GM21528 (cell line): ENCODE measurements around the gene COPG1.
"Not testable (repeated sequence)": the region's sequence is repeated elsewhere in the genome, so short reads cannot be mapped to it uniquely, and the experiment has no call there.

Experiments used
- ATAC-seq: cut with Tn5 transposase; IDR thresholded peaks from one replicate; pipeline ENCODE4 v1.9.1; 2021; ENCODE audit warnings: mild to moderate bottlenecking, moderate library complexity; ENCODE audit not compliant: unreplicated experiment, low FRiP score

The COPG1 gene, protein sequence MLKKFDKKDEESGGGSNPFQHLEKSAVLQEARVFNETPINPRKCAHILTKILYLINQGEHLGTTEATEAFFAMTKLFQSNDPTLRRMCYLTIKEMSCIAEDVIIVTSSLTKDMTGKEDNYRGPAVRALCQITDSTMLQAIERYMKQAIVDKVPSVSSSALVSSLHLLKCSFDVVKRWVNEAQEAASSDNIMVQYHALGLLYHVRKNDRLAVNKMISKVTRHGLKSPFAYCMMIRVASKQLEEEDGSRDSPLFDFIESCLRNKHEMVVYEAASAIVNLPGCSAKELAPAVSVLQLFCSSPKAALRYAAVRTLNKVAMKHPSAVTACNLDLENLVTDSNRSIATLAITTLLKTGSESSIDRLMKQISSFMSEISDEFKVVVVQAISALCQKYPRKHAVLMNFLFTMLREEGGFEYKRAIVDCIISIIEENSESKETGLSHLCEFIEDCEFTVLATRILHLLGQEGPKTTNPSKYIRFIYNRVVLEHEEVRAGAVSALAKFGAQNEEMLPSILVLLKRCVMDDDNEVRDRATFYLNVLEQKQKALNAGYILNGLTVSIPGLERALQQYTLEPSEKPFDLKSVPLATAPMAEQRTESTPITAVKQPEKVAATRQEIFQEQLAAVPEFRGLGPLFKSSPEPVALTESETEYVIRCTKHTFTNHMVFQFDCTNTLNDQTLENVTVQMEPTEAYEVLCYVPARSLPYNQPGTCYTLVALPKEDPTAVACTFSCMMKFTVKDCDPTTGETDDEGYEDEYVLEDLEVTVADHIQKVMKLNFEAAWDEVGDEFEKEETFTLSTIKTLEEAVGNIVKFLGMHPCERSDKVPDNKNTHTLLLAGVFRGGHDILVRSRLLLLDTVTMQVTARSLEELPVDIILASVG

GRCh38 chr3:129249284-129250065 is at the start of gene COPG1:
TSS of gene COPG1 (plus strand) at chr3:129249606. CDS start at chr3:129249710, 104 bp downstream.
- no peak for ATAC-seq

- no peak for ATAC-seq
These were observed 44.9 kb upstream of the COPG1 start for GRCh38 chr3:129204473-129204872.

- ATAC-seq, result no peak
These were observed 44.1 kb upstream of the COPG1 start for GRCh38 chr3:129205109-129205832.

DNA sequence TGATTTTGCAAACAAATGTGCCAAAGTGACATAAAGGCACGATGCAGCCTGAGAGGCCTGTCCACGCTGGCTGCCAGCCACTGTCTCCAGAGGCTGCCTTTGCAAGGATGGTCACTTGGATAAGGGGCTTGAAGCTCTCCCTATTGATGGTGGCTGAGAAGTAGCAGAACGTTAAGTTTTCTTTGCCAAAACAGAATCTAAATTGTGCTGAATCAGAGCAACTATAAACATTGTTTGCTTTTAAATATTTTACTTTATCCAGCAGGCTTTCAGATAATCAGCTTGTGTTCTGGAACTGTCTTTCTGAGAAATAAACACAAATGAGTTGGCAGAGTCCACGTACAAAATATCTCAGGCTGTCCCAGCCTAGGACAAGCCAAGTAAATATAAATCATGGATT is 41.9 kb upstream of the COPG1 start:
- no peak for ATAC-seq

- no peak for ATAC-seq
These were observed 38.1 kb upstream of the COPG1 start for GRCh38 chr3:129211345-129211744.

DNA sequence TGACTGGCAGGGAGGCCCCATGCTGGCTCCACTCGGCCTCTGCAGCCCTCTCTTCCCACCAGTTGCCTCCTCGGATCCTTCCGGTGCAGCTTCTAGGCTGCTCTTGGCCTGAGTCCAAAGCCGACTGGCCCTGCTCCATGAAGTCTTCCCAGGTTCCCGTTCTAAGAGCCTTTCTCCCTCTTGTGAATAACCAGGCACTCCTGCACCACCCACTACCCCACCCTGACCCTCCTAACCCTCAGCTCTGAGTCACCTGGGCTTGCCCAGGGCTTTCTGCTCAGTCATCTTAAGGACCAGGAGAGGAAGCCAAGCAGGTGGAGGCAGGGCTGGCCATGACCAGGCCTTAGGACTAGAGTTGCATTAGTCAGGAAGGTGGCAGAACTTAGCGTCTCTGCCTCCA is 37.6 kb upstream of the COPG1 start:
- no peak for ATAC-seq

DNA sequence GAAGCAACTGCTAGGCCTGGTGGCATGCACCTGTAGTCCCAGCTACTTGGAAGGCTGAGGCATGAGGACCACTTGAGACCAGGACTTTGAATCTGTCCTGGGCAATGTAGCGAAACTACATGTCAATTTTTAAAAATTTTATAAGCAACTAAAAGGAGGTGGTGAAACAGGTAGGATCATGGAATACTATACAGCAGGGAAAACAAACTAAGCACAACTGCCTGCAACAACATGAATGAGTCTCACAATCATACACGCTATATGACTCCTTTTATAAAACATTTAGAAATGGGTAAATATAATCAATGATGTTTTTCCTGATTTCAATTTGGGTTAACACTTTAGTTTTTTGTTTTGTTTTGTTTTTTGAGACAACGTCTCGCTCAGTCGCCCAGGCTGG is 36.2 kb upstream of the COPG1 start:
- no peak for ATAC-seq

DNA sequence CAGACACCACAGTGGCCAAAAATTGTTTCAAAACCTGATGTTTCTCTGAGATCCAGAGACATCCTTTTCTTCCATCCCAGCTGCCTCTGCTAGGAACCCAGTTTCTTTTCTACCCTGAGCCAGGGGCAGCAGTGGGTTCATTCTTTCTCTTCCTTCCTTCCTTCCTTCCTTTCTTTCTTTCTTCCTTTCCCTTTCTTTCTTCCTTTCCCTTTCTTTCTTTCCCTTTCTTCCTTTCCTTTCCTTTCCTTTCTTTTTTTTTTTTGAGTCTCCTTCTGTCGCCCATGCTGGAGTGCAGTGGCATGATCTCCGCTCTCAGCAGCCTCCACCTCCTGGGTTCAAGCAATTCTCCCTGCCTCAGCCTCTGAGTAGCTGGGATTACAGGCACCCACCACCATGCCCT is 30.7 kb upstream of the COPG1 start:
- no peak for ATAC-seq

DNA sequence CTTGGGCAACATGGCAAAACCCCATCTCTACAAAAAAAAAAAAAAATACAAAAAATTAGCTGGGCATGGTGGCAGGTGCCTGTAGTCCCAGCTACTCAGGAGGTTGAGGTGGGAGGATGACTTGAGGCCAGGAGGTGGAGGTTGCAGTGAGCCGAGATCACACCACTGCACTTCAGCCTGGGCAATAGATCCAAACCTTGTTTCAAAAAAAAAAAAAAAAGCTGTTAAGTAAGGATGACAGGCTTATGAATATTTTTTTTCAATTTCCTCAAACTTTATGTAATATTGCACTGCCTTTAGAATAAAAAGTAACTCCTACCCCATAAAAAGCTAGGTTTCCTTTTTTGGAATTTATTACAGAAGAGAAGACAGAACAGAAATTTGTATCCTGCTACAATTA is 25.0 kb upstream of the COPG1 start:
- ATAC-seq, result not testable (repeated sequence)

DNA sequence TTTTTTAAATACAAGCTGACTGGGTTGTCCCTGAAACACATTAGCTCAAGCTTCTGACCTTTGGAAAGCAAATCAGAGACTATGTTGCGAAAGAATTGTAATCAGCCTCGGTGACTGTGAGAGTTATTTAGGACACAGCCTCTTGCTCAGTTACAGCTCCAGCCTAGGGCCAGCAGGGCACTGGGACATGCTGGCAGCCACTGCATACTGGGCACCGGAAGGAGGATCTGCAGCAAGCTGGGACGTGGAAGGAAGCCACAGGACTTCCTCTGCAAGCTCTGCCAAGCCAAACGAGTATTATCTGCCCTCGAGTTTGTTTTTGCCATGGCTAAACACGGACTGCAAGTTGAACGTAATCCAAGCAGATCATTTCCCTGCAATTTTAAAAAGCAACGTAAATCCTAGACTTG is 24.4 kb upstream of the COPG1 start:
- no peak for ATAC-seq

DNA sequence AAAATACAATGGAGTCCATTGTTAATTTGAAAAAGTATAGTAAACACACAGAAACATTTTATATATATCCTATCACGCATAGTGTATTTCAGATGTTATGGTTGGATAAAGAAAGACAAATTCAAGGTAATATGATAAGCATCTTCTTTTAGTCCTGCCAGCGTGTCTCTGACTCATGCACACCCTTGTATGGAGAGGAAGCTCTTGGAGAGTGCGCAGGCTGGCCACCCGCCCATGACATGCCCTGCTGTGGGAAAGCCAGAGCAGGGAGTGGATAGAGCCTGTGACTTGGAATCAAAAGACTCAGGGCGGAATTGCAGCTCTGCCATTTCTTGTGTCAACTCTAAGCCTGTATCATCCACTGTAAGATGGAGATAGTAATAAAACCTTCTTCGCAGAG is 23.0 kb upstream of the COPG1 start:
- ATAC-seq, result no peak

- no peak for ATAC-seq
These were observed 20.4 kb upstream of the COPG1 start for GRCh38 chr3:129228891-129229585.

DNA sequence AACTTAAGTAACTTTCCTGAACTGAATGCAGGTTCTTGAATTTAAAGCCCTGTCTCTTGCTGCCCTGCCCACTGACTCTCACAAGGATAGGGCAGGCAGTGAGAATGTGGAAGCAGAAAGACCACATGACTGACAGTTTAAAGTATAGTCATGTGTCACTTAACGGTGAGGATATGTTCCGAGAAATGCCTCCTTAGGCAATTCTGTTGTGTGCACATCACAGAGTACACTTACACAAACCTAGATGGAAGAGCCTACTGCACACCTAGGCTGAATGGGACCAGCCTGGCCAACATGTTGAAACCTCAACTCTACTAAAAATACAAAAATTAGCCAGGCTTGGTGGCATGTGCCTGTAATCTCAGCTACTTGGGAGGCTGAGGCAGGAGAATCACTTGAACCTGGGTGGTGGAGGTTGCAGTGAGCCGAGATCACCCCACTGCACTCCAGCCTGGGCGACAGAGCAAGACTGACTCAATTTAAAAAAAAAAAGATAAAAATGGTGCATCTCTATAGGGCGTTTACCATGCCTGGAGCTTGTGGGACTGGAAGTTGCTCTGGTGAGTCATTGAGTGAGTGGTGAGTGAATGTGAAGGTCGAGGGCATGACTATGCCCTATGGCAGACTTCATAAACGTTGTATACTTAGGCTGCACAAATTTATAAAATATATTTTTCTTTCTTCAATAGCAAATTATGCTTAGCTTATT is 18.9 kb upstream of the COPG1 start:
- no peak for ATAC-seq

- ATAC-seq, result no peak
These were observed 17.9 kb upstream of the COPG1 start for GRCh38 chr3:129231331-129232119.

- ATAC-seq, result peak; percentile 85
These were observed 15.9 kb upstream of the COPG1 start for GRCh38 chr3:129233538-129233937.

GRCh38 chr3:129234441-129234840 is 15.0 kb upstream of the COPG1 start:
- no peak for ATAC-seq

GRCh38 chr3:129235344-129235917 is 14.0 kb upstream of the COPG1 start:
- ATAC-seq, result no peak
